ENCODE data around the gene C10orf67.
"Not testable (repeated sequence)": the region's sequence is repeated elsewhere in the genome, so short reads cannot be mapped to it uniquely, and the experiment has no call there.

The C10orf67 gene

DNA sequence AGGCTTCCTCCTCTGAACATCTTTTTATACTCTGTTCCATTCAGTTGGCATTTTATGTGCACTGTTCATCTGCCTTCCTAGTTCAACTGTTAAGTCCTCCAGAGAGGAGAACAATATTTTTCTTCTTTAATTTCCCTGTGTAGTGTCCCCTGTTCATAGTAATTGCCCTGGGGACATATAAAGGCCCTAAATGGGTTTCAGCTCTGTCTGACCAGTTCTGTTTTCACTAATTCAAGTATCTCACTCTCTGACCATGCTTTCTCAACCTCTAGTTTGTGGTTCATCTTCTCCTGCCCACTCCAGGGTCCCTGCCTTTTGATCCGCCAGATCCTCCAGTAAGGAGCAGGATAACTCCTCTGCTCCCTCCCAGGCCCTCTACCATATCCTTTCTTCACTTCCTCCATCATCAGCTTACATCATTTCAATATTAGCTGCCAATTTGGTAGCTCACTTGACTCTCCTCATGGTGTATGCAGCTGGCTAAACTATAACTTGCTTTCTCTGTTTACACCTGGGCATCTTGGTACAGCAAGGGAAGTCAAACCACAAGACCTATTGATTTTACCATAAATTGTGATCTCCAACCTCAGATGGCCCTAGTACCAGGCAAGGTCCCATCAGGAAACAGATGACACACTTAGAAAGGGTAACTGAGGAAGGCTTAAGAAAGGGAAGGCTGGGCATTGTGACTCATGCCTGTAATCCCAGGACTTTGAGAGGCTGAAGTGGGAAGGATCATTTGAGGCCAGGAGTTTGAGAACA is 17.7 kb upstream of the C10orf67 start:
- no peak for DNase-seq

DNA sequence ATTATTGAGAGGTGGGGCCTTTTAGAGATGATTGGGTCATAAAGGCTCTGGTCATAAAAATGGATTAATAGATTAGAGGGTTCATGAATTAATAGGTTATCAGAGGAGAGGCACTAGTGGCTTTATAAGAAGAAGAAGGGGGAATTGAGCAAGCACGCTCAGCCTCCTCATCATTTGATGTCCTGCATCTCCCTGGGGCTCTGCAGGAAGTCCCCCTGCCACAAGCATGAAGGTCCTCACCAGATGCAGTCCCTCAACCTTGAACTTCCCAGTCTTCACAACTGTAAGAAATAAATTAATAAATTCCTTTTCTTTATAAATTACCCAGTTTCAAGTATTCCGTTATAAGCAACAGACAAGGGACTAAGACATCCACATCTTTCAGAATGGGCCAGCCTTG is 17.1 kb upstream of the C10orf67 start:
- no peak for DNase-seq

DNA sequence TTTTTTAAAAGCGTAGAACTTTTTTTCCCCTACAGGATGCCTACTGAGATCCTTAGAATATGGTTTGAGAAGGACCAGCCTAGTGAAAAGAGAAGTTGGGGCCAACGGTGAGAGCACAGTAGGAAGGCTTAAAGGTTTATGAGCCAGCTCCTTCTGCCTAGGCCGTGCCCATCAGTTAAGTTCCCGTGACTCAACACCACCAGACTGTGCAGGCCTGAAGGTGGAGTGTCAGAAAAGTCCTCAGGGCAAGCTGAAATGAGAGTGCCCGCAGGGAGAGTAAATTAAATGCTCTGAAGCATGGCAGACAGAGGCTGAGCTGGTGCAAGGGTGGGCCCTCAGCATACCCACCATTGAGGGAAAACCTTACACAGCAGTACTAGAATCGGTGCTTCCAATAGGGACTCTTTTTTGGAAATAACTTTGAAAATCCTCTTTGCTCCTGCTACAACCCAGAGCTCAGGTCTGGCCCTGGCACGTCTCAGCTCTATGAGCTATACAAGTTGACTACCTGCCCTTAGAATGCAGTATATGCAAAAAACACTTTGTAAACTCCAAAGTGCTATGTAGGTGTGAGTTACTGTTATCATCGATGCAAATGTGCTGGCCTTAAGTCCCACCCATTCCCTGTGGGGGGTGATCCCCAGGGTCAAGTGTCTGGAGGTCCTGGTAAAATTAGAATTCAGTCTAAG is 15.2 kb upstream of the C10orf67 start:
- DNase-seq: no peak

DNA sequence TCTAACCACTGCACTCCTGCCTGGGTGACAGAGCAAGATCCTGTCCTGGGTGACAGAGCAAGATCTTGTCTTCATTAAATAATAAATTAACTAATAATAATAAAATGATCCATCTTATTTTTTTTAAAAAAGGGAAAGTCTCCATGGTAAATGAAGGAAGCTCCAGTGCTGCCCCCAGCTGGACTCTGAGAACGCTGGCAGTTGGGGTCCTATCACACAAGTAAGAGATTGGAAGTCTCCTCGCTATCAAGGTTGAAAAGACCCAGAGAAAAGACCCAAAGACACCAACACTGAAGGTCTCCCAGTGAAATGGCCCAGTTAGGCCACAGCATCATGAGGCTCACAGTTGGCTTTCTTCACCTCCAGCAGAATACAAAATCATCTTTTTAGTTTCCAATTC is 13.8 kb upstream of the C10orf67 start:
- DNase-seq: no peak

DNA sequence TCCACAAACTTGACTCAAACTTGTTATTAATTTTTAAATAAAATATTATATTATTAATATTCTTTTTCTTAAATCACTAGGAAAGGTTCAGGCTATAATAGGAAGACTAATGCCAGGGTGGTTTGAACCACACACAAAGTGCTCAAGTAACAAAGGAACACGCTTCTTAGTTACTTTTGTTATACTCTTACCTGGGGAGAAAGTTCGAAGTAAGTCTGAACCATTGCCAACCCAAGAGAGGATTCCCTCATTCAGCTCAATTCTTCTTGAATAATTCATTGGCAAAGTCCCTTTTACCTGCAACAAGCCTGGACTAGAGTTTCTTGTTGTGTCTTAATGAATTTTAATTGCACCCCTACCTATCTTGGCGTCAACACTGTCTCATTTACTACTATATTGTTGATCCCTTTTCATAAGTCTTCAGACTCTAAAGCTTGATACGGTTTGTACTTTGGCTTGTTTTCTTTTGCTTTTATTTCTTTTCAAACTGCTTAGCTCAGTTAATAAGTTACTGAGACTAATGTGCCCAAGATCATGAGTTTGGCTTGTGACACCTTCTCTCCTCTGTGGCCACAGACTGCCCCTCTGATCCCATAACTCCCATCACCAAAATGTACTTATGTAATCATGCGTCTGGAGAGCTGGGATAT is 10.2 kb upstream of the C10orf67 start:
- no peak for DNase-seq

DNA sequence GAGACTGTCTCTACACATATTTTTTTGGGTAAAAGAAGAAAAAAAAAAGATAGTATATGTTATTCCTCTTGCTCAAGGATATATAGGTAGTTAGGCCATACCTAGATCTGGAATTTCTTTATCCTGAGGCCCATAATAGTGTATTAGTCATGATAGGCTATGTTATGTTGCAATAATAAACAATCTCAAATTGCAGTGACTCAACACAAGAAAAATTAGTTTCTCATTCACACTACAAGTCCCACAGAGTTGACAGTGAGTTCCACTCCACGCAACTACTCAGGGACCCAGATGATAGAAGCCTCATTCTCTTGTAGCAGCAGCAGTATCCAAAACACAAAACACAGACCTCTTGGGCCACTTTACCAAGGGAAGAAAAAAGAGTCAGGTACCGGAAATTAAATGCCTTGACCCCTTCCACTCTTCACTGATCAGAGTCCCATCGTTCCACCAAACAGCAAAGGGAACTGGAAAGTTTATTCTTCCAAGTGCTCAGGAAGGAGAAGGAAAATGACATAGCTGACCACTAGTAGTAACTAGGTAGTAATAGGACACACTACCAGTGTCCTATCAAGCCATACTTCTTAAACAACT is 7.4 kb upstream of the C10orf67 start:
- DNase-seq: no peak

DNA sequence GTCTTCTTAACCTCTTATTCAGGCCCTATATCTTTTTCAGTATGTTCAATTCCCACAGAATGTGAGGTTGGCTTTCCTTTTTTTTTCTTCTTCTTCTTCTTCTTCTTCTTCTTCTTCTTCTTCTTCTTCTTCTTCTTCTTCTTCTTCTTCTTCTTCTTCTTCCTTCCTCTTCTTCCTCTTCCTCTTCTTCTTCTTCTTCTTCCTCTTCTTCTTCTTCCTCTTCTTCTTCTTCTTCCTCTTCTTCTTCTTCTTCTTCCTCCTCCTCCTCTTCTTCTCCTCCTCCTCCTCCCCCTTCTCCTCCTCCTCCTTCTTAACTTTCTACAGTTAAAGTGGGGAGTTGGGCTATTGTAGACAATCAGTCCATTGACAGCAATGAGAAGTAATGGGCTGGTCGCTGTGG is 6.1 kb upstream of the C10orf67 start:
- not testable (repeated sequence) for DNase-seq

DNA sequence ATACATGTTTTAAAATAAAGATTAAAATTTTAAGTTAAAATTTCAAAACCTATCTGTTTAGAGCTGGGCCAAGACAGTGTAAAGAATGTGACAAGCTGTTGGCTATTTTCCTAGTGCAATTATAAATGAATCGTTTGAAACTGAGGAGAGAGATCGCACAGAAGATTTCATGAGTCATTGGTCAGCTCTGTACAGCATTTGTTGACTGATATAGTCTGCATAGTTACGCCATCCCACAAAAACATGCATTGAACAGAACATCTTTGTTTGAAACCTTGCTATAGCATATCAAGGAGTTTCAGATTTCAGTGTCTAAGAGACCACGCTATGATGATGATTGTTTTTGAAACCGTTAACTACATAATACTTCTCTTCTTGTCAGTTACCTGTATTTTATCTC is 1.3 kb upstream of the C10orf67 start:
- peak; percentile 6 for DNase-seq

DNA sequence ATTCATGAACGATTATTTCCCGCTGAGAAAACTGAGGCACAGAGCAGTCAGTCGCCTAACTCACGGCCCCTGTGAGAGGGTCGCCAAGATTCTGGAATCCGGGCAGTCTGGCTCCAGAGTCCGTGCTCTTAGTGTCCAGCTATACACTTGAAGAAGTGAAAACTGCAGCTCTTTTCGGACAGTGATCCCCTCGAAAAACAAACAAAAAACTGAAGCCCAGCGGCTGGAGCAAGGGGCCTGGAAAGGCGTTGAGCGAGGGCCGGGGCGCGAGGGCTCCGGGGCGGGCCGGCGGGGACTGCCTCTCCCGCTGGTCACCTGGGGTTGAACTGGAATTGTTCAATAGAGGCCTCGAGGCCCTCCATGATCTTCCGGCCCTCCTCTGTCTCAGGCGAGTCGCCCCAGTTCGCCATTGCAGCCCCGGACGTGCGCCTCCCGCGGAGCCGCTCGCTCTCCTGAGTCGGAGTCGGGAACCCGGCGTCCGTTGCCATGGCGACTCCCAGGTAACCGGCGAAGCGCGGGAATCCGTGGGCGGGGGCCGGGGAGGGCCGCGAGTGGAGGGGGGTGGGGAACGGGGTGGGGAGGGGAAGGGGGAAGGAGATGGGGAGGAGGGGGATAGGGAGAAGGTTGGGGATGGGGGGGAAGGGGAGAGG is 881 bp downstream of the C10orf67 start:
- no peak for DNase-seq

DNA sequence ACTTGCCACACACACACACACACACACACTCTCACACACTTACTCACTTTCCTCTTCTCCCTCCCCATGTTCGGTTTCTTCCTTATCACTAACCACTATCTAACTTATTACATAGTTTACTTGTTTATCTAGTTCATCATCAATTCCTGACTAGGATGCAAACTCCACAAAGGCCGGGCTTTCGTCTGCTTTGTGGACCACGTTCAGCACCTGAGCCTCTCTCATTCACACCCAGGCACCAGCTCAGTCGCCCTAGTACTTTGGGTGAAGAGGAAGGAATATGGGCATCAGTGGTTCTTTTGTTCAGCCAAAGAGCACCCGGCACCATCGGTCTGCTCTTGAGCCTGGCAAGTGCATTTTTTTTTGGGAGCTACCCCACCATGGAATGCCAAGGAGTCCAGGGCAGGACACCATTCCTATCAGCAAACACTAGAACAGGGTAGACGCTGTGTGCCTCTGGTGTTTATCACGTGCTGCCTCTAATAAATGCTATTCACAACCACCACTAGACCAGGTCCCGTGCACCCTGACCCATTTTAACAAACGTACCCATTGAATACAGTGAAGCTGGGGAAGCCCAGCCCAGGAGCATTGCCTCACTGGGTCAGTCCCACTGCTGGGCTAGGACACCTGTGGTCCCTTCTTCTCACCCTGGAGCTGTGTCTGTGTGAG is 2.2 kb downstream of the C10orf67 start:
- no peak for DNase-seq

DNA sequence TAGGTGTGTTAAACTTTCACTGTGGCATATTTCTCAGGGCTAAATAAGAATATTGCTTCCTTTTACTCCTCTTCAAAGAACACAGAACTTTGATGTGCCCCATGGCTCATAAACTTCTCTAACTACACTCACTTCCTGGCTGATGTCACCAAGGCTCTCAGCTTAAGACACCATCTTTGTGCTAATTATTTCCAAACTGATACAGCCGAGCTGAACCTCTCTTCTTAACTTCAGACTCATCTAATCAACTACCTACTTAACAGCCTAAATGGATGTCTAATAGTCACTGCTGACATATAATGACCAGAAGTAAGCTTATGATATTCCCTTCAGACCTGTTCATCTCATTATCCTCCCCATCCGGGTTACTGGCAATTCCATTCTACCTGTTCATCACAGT is 3.6 kb downstream of the C10orf67 start:
- DNase-seq: no peak

DNA sequence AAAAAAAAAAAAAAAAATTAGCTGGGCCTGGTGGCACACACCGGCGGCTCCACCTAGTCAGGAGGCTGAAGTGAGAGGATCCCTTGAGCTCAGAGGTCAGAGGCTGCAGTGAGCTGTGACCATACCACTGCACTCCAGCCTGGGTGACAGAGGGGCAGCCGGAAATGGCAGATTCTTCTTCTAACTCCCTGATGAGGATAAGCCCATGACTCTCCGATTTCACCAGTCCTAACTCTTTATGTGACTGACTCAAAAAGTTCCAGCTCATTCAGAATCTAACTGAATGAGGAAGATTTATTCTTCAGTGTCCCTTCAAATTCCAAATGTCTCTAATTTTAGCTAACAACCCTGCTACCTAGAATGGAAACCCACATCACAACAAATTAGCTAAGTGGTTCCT is 4.2 kb downstream of the C10orf67 start:
- DNase-seq: no peak

DNA sequence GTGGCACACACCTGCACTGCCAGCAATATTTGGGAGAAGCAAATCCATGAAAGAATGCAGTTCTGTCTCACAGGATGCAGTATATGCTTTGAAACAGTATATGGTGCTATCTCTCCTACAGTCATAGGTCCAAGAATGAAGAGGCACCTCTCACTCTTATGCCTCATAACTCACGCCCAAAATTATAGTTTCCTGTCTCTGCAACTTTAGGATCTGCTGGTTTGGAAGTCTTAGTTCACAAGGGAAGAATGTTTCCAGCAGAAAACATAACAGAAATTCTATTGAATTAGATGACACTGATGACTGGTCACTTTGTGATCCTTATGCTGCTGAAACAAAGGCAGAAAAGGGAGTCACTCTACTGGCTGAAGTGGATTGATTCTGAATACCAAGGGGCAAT is 5.7 kb downstream of the C10orf67 start:
- DNase-seq: no peak

DNA sequence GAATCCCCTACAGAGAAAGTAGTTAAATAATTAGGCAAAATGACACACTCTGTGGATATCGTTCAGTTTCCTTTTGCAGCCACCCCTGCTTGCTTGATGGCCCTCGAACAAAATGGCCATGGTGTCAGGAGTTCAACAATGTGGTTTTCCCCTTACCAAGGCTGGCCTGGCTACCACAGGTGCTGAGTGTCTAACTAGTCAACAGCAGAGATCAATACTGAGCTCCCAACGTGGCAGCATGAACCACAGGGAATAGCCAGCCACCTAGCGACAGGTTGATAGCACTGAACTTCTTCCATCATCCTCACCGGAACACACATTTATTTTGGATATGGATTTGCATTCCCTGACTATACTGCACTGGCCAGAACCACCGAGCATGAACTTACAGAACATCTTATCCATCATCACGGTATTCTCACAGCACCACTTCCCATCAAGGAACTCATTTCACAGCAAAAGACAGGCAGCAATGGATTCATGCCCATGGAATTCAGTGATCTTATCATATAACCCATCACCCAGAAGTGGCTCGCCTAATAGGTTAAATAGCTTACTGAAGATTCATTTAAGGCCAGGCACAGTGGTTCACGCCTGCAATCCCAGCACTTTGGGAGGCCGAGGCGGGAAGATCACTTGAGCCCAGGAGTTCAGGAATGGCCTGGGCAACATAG is 6.3 kb downstream of the C10orf67 start:
- no peak for DNase-seq

DNA sequence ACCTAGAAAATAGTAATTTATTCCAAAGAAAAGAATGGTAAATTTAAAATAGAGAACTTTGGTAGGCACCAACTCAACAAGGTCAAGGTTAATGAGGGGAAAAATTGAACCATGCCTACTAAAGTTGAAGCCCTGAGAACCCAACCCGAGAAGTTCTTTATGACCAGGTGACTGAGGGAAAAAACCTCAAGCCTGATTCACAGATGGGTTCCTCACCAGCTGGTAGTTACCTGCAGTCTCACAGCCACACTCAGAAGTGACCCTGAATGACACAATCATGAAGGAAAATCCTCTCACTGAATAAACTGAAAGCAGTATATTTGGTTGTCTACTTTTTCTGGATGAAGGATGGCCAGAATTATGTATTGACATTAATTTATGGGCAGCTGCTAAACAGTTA is 7.0 kb downstream of the C10orf67 start:
- no peak for DNase-seq

DNA sequence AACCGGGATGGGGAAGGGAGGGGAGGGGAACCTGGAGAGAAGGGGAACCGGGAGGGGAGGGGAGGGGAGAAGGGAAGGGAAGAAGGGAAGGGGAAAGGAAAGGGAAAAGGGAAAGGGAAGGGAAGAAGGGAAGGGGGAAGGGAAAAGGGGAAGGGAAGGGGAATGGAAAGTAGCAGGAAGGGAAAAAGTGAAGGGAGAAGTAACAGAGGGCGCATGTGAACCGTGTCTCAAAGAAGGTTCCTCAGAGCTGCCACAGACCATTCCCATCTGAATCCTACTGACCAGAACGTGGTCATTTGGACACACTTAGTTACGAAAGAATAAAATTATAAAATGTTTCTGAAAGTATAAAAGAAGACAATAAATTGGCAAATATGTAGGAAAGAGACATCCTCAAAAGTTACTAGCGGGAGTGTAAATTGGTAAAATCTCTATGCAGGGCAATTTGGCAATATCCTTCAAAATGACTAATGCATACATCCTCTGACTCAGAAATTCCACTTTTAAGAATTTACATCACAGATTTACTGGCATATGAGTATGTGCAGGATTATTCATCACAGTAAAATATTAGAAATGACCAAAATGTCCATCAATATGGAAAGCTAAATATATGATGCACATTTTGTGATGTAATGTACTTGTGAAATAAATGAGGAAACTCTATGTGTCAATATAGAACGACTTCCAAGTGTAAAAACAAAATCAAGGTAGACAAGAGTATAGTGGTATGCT is 12.9 kb downstream of the C10orf67 start:
- no peak for DNase-seq

DNA sequence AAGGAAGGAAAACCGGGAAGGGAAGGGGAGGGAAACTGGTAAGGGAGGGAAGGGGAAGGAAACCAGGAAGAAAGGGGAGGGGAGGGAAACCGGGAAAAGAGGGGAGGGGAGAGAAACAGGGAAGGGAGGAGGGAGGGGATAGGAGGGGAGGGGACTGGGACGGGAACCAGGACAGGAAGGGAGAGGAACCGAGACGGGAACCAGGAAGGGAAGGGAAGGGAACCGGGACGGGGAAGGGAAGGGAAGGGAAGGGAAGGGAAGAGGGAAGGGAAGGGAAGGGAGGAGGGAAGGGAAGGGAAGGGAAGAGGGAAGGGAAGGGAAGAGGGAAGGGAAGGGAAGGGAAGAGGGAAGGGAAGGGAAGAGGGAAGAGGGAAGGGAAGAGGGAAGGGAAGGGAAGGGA is 13.6 kb downstream of the C10orf67 start:
- DNase-seq: no peak

DNA sequence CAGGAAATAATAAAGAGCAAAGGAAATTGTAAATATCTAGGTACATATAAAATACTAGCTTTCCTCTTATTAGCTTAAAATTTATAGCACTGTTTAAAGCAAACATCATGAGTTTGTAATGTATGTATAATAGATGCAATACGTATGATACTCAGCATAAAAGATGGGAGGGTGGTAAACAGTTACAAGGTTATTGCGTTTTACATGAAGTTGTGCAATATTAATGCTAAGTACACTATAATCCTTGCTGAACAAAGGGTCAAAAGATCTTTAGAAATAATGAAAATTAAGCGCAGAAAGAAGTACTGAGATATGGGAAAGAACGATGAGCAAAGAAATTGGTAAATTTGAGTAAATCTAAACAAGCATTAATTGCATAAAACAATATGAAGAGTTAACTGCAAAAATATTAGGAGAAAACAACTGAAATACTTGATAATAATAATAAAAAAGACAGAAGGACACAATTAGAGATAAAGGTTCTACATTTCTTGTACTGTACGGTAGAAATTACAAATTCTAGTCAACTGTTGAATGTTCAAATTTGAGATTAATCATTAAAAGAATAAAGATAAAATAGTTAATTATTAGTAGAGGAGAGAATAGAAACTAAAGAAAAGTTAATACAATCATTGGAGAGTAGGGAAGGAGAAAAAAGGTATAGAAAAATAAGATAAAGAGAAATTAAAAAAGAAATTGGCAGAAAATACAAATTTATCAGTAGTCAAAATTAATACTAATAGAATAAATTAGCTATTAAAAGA is 17.9 kb downstream of the C10orf67 start:
- no peak for DNase-seq

DNA sequence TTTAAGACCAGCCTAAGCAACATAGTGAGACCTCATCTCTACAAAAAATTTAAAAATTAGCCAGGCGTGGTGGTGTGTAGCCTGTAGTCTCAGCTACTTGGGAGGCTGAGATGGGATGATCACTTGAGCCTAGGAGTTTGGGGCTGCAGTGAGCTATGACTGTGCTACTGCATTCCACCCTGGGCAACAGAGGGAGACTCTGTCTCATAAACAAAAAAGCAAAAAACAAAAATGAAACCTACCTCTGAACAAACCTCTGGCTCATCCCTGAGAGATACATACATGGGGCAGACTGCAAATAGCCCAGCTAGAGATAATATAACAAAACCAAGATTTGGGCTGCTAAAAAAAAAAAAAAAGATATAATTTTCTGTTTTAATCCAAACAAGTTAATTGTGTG is 19.5 kb downstream of the C10orf67 start:
- DNase-seq: no peak

DNA sequence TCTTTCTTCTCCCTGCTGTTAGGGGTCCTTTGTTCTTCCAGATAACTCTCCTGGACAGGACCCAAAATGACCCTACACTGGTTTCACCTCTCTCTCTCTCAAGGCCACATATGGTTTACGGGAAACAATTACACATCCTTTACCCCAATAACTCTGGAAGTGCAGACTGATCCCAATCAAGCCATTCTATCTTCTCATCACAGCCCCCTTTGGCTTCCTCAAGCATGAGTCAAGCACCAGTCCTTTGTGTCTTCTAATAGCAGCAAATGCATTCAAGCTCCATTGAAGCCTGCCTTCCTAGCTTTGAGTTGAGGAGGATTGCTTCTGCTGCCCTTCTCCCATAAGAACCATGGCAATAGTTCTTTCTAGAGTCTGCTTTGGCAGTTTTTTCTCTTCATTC is 20.2 kb downstream of the C10orf67 start:
- DNase-seq: no peak

DNA sequence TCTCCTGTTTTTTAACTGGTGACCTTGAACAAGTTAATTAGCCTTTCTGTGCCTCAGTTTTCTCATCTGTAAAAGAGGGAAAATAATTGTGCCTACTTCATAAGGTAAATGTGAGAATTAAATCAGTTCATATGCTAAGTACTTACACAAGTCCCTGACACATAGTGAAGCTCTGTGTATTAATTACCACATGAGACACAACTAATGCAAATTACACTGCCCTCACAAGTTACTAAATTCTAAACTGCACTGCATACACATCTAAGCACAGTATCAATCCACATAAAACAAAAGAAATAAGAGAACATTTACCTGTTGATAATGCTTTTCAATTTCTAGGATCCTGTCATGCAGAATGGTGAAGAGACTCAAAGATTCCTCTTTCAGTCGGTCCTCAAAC is 22.5 kb downstream of the C10orf67 start:
- no peak for DNase-seq

All from NCI-H1092 treated with DMSO at 0.1 percent for 48 hours (cell line).